HEK293 (cell line): ENCODE results near the gene IL12A.

Experiments
- KLF1 ChIP-seq: fragments of 450-650 bp; formaldehyde crosslinking; IDR thresholded peaks from 2 replicates; pipeline ENCODE4 v1.5.1; 2016; ENCODE audit warnings: missing biosample characterization, missing genetic modification characterization
- MYNN ChIP-seq: fragments of 450-650 bp; formaldehyde crosslinking; IDR thresholded peaks from 2 replicates; pipeline ENCODE4 v1.5.1; 2016; ENCODE audit warnings: missing biosample characterization, missing genetic modification characterization, borderline replicate concordance
- ZBTB8A ChIP-seq: fragments of 450-650 bp; formaldehyde crosslinking; IDR thresholded peaks from 2 replicates; pipeline ENCODE4 v1.5.1; 2016; ENCODE audit warnings: missing biosample characterization, missing genetic modification characterization
- ZNF274 ChIP-seq, 2 experiments: fragments of 200-500 bp in 1 of 2; fragments of 450-650 bp in 1 of 2; sonication (Bioruptor generic) in 1 of 2; formaldehyde crosslinking in 1 of 2; IDR thresholded peaks; 2 replicates each; pipeline versions ENCODE4 v1.5.1 to v1.6.1; 2014 to 2016; ENCODE audit warnings: borderline replicate concordance in 1 of 2, inconsistent platforms in 1 of 2, low read length in 1 of 2, missing biosample characterization in 1 of 2, missing genetic modification characterization in 1 of 2
- ZNF350 ChIP-seq: fragments of 450-650 bp; formaldehyde crosslinking; IDR thresholded peaks from 2 replicates; pipeline ENCODE4 v1.5.0; 2017; ENCODE audit warnings: missing biosample characterization, mild to moderate bottlenecking, missing genetic modification characterization
- ZNF610 ChIP-seq: fragments of 450-650 bp; formaldehyde crosslinking; IDR thresholded peaks from 2 replicates; pipeline ENCODE4 v1.5.1; 2016; ENCODE audit warnings: missing biosample characterization, missing genetic modification characterization, borderline replicate concordance
- ZNF830 ChIP-seq: fragments of 450-650 bp; IDR thresholded peaks from 2 replicates; pipeline ENCODE4 v1.5.0; 2018; ENCODE audit warnings: missing biosample characterization, missing genetic modification characterization, low read depth, mild to moderate bottlenecking, moderate library complexity
- ZNF843 ChIP-seq: fragments of 450-650 bp; formaldehyde crosslinking; IDR thresholded peaks from 2 replicates; pipeline ENCODE4 v1.5.1; 2016; ENCODE audit warnings: missing biosample characterization, missing genetic modification characterization
- TF ChIP-seq, protein P1 (sequence below): fragments of 450-650 bp; formaldehyde crosslinking; IDR thresholded peaks from 2 replicates; pipeline ENCODE4 v1.5.1; 2016; ENCODE audit warnings: missing biosample characterization, missing genetic modification characterization
- TF ChIP-seq, protein P2 (sequence below): fragments of 450-650 bp; formaldehyde crosslinking; IDR thresholded peaks from 2 replicates; pipeline ENCODE4 v1.5.1; 2016; ENCODE audit warnings: missing biosample characterization, missing genetic modification characterization

DNA sequence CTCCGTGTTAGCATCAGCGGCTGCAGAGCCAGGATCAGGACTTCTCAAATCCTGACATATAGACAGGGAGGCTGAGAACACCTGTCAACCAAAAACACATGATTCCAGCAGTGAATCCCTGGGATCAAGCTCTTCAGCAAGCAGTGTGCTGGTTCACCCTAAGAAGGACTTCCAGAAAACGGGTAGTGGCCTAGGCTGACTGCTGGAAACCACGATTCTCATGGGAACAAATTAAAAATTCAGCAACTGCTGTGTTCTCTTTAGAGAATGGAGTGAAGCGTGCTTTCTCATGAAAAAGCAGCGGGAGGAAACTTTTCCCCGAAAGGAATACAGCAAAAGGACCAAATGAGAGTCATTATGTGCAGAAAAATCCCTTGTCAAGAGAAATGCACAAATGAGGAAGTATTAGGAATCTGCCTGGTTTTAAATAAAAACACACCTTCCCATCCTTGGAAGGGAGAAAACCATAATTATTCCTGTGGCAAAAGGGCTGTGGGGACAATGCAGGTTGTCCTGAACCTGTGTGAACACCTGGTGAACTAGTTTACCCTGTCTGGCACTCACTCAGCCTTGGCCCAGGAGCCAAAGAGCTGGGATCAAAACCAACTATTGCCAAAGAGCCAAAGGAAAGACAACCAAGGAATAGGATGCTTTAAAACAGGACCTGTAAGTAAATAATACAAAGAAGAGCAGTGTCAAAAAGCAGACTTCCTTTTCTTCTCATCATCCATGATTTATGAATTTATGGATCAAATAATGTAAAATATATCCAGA, 13.4 kb downstream of the IL12A start:
- TF ChIP-seq ZNF610 (no peak), ZBTB8A (tag by site-specific recombination) (no peak), KLF1 (tag by site-specific recombination) (no peak), MYNN (tag by site-specific recombination) (no peak), ZNF843 (tag by site-specific recombination) (no peak), ZNF274 (IDR thresholded peaks at IDR 0.05; ENCODE audit: low read length) (no peak), ZNF274 (tag by site-specific recombination; IDR thresholded peaks at IDR 0.05; ENCODE audit: borderline replicate concordance) (no peak), ZNF830 (tag by site-specific recombination) (no peak), ZNF350 (tag by site-specific recombination) (no peak)
- TF ChIP-seq, protein P1, sequence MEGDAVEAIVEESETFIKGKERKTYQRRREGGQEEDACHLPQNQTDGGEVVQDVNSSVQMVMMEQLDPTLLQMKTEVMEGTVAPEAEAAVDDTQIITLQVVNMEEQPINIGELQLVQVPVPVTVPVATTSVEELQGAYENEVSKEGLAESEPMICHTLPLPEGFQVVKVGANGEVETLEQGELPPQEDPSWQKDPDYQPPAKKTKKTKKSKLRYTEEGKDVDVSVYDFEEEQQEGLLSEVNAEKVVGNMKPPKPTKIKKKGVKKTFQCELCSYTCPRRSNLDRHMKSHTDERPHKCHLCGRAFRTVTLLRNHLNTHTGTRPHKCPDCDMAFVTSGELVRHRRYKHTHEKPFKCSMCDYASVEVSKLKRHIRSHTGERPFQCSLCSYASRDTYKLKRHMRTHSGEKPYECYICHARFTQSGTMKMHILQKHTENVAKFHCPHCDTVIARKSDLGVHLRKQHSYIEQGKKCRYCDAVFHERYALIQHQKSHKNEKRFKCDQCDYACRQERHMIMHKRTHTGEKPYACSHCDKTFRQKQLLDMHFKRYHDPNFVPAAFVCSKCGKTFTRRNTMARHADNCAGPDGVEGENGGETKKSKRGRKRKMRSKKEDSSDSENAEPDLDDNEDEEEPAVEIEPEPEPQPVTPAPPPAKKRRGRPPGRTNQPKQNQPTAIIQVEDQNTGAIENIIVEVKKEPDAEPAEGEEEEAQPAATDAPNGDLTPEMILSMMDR (tag by site-specific recombination) = no peak
- TF ChIP-seq, protein P2, sequence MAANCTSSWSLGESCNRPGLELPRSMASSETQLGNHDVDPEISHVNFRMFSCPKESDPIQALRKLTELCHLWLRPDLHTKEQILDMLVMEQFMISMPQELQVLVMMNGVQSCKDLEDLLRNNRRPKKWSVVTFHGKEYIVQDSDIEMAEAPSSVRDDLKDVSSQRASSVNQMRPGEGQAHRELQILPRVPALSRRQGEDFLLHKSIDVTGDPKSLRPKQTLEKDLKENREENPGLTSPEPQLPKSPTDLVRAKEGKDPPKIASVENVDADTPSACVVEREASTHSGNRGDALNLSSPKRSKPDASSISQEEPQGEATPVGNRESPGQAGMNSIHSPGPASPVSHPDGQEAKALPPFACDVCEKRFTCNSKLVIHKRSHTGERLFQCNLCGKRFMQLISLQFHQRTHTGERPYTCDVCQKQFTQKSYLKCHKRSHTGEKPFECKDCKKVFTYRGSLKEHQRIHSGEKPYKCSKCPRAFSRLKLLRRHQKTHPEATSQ (tag by site-specific recombination) = no peak
